22Rv1 (cell line): ENCODE data around the gene AGFG2.

Experiments
- ZFX ChIP-seq: fragments of 450-650 bp; IDR thresholded peaks from 2 replicates; pipeline ENCODE4 v1.6.1; 2017; ENCODE audit warnings: antibody characterized with exemption, borderline replicate concordance
- TF ChIP-seq, protein P1 (sequence below): fragments of 450-650 bp; IDR thresholded peaks from 2 replicates; pipeline ENCODE4 v1.5.1; 2017; ENCODE audit warnings: mild to moderate bottlenecking

DNA sequence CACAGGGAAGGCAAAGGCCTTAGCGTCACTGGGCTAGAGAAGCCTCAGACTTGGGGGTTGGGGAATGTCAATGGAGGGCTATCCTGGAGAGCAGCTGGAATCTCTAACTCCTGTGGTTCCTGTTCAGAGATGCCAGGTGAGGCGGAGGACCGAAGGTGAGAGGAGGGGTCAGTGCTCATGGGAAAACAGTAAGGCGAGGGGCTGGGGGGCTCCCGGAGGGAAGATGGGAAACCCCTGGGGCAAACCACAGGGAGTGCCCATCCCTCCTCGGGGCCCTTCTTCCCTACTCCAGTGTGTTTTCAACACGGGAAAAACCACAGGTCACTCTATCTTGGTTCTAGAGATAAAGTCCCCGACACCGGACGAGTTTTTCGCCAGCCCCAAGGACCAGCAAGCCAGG lies 43.6 kb downstream of the AGFG2 start:
- TF ChIP-seq, protein P1, sequence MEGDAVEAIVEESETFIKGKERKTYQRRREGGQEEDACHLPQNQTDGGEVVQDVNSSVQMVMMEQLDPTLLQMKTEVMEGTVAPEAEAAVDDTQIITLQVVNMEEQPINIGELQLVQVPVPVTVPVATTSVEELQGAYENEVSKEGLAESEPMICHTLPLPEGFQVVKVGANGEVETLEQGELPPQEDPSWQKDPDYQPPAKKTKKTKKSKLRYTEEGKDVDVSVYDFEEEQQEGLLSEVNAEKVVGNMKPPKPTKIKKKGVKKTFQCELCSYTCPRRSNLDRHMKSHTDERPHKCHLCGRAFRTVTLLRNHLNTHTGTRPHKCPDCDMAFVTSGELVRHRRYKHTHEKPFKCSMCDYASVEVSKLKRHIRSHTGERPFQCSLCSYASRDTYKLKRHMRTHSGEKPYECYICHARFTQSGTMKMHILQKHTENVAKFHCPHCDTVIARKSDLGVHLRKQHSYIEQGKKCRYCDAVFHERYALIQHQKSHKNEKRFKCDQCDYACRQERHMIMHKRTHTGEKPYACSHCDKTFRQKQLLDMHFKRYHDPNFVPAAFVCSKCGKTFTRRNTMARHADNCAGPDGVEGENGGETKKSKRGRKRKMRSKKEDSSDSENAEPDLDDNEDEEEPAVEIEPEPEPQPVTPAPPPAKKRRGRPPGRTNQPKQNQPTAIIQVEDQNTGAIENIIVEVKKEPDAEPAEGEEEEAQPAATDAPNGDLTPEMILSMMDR = no peak
- no peak for TF ChIP-seq ZFX
